KOPT-K1 (cell line): ENCODE measurements around the gene NEK7.

ENCODE experiments used
- H3K27ac ChIP-seq: fragments of 200-600 bp; sonication (generic); 2 replicates; pipeline ENCODE4 v1.5.1; 2016; ENCODE audit warnings: antibody characterized with exemption, mild to moderate bottlenecking, low read depth, low read length; ENCODE audit not compliant: poor library complexity, severe bottlenecking
- H3K36me3 ChIP-seq: fragments of 200-600 bp; sonication (generic); 2 replicates; pipeline ENCODE4 v1.5.1; 2017; ENCODE audit warnings: antibody characterized with exemption, mild to moderate bottlenecking, low read length, moderate library complexity; ENCODE audit not compliant: insufficient read depth
- H3K9me3 ChIP-seq: fragments of 200-600 bp; sonication (generic); 2 replicates; pipeline ENCODE4 v1.5.1; 2017; ENCODE audit warnings: antibody characterized with exemption, low read length, mild to moderate bottlenecking; ENCODE audit not compliant: insufficient read depth, poor library complexity, severe bottlenecking

The NEK7 gene

DNA sequence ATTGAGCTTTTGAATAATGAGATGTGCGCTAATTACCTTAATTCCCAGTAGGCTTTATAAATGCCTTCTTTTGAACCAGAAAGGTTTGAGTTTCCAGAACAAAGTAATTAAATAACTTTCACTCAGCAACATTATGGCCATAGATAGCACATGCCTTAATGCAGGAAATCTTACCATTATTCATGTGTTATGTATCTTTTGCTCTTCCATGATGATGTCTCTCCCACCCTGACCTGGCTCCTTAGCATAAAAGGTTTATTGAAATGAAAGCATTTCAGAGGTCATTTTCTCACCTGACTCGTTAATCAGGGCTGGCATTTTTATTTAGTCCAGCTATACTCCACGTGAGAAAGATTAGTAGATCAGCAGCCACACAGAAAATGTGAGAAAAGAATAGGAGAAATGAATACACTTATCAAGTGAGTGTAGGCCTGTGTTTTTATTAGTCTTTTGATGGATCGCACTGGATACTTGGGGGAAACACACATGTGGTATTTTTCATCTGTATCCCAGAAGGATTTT lies 203.5 kb downstream of the NEK7 start:
- Histone ChIP-seq H3K36me3 (no peaks in the 10 kb centered on the region), H3K27ac (no peak overlapping the region), H3K9me3 (no peaks in the 10 kb centered on the region)

DNA sequence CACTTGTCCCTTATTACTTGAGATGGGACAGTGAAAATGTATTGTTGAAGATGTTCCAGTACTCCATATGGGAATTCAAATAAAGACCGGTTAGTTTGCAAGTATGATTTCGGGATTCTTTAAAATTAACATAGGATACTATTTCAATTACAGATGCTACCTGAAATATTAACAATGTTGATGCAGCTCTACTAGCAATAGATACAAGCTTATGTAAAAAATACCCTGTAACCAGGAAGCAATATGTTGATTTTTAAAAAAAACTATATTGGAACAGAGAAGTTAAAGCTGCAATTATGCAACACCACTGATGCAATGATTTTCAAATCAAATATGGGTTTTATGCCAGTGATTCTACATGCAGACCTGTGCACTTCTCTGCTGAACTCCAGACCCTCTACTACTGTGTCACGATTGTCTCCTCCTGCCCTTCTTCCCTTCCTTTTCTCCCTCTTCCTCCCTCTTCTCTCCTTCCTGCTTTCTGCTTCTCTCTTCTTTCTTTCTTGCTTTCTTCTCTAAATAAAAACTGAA lies 204.5 kb downstream of the NEK7 start:
- Histone ChIP-seq H3K36me3 (no peaks in the 10 kb centered on the region), H3K27ac (no peak overlapping the region), H3K9me3 (no peaks in the 10 kb centered on the region)

DNA sequence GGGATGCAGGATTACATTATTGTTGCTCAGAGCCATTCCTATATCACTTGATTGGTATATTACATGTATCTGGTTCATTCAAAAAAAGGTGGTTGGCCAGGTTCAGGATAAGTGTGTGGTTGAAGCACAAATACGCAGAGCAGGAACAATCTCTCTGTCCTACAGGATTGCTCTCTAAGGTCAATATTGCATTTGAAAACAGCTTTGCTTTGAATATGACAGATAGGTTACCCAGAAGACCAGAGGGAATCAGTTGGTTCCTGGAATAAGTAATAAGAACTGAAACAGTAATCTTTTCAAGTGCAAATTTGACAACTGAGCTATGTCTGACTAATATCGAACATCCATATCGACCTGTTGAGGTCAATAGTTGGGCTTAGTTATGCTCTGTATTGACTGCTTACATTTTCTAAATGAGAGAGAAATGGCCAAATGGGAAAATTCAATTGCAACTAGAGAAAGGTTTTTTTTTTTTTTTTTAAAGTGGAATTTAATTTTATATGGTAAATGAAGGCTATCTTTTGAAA lies 206.9 kb downstream of the NEK7 start:
- no peak overlapping the region for H3K27ac ChIP-seq
- peaks cover 2% of the 10 kb centered on the region for H3K9me3 ChIP-seq
- H3K36me3 ChIP-seq: no peaks in the 10 kb centered on the region

DNA sequence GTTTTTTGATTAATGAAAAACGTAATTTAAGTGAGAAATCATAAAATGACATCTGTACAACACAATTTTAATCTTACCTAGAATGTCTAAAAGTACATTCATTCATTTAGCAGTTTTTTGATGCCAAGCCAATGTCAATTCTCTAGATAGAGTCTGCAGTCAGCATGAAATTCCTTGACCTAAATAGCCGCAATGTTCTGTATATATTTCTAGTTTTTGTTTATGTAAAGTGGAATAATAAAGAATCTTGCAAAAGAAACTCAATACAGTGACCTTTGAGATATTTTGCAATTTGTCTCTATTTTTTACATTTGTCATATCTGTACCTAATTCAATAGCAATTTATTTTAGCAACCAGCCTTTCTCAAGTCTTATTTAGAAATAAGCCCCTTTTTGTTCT lies 207.7 kb downstream of the NEK7 start:
- H3K9me3 ChIP-seq: peaks cover 6% of the 10 kb centered on the region
- no peaks in the 10 kb centered on the region for H3K36me3 ChIP-seq
- H3K27ac ChIP-seq: no peak overlapping the region

DNA sequence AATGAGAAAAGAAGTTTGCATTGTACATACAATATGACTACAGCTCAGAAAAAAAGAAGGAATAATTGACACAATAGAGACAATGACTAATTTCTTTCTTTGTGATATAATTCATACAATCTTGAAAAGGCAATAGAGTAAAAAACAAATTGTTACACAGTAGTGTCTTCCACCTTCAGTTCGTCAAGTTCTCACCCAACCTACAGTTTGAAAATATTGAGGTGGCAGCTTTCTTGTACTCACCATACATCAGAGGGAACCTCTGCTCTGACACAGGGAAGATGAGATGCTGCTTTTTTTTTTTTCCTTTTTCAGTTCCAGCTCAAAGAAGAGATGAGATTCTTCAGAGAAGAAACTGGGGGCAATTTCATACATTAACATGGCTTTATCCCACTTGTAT lies 210.5 kb downstream of the NEK7 start:
- H3K27ac ChIP-seq: no peak overlapping the region
- no peaks in the 10 kb centered on the region for H3K36me3 ChIP-seq

DNA sequence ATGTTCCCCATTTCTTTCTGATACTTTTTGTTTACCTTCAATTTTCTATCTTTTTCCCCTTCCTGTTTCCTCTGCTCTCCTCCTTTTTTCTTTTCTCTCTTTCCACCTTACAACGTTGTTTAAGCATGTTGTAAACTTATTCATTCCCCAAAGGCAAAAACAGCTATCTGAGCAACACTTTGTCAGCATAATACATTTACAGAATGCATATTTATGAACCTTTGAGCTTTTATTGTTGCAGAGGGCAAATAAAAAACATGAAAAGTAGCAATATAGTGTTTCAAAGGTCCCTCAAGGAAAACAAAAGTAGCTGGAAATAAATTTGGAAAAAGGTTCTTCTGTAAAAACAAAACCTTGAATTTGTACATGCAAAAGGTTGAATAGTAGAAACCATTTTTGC lies 214.2 kb downstream of the NEK7 start:
- Histone ChIP-seq H3K9me3 (peaks cover 21% of the 10 kb centered on the region), H3K27ac (no peak overlapping the region), H3K36me3 (no peaks in the 10 kb centered on the region)

More for the DNA sequence above, 210.5 kb downstream of the NEK7 start:
- H3K9me3 ChIP-seq: peaks cover 6% of the 10 kb centered on the region
